BLaER1 treated with 17β-estradiol and CSF1 and Interleukin-3, amounts not matched to agents 10 nM and 100 nM (cell line): Measurements from ENCODE around the gene GLIS1.

Experiments used
- H3K27ac ChIP-seq, 11 experiments: shearing (Covaris generic); formaldehyde crosslinking; 2 replicates each; pipeline ENCODE4 v1.8.1; 2022
- H3K27me3 ChIP-seq, 11 experiments: shearing (Covaris generic); formaldehyde crosslinking; 2 replicates each; pipeline ENCODE4 v1.8.1; 2022
- H3K36me3 ChIP-seq, 11 experiments: shearing (Covaris generic); formaldehyde crosslinking; 2 replicates each; pipeline ENCODE4 v1.8.1; 2022
- H3K4me1 ChIP-seq, 10 experiments: shearing (Covaris generic); formaldehyde crosslinking; 2 replicates each; pipeline ENCODE4 v1.8.1; 2022
- H3K4me2 ChIP-seq, 11 experiments: shearing (Covaris generic); formaldehyde crosslinking; 2 replicates each; pipeline ENCODE4 v1.8.1; 2022
- H3K4me3 ChIP-seq, 10 experiments: shearing (Covaris generic); formaldehyde crosslinking; 2 replicates each; pipeline ENCODE4 v1.8.1; 2022
- H3K9ac ChIP-seq, 11 experiments: shearing (Covaris generic); formaldehyde crosslinking; 2 replicates each; pipeline ENCODE4 v1.8.1; 2022
- H3K9me3 ChIP-seq, 11 experiments: shearing (Covaris generic); formaldehyde crosslinking; replicated peaks in 1 of 11; 2 replicates each; pipeline ENCODE4 v1.8.1; 2022
- H4K20me1 ChIP-seq, 11 experiments: shearing (Covaris generic); formaldehyde crosslinking; 2 replicates each; pipeline ENCODE4 v1.8.1; 2022
- Cebpa-rat ChIP-seq, 11 experiments: shearing (Covaris generic); IDR thresholded peaks; 2 replicates each; pipeline ENCODE4 v1.8.1; 2022

The GLIS1 gene

GRCh38 chr1:53510215-53510614 is 228.7 kb downstream of the GLIS1 start:
- Histone ChIP-seq H3K27ac (no peak overlapping the region), H3K27me3 (no peaks in the 10 kb centered on the region), H4K20me1 (peaks cover 0 to 4% (median 0%) of the 10 kb centered on the region in 11 experiments; a peak in 1 of 22 replicates), H3K4me3 (no peak overlapping the region), H3K9ac (no peak overlapping the region), H3K36me3 (no peaks in the 10 kb centered on the region), H3K9me3 (no peaks in the 10 kb centered on the region), H3K4me1 (peaks cover 8 to 36% (median 24%) of the 10 kb centered on the region in 10 experiments; a peak in 19 of 20 replicates), H3K4me2 (no peak overlapping the region)
- no peak for TF ChIP-seq Cebpa-rat (IDR thresholded peaks at IDR 0.05)

- Histone ChIP-seq H3K4me2 (0 out of 22 replicates have a peak overlapping the region, but pooled peaks of 1 of the 11 experiments have one; percentile 26), H4K20me1 (peaks cover 0 to 4% (median 0%) of the 10 kb centered on the region in 11 experiments; a peak in 3 of 22 replicates), H3K36me3 (no peaks in the 10 kb centered on the region), H3K27ac (no peak overlapping the region), H3K9me3 (no peaks in the 10 kb centered on the region), H3K4me3 (no peak overlapping the region), H3K9ac (no peak overlapping the region), H3K4me1 (peaks cover 8 to 36% (median 24%) of the 10 kb centered on the region in 10 experiments; a peak in 19 of 20 replicates), H3K27me3 (no peaks in the 10 kb centered on the region)
- no peak for TF ChIP-seq Cebpa-rat (IDR thresholded peaks at IDR 0.05)
These were observed 229.2 kb downstream of the GLIS1 start for GRCh38 chr1:53509775-53510174.

GRCh38 chr1:53508991-53509666 is 229.8 kb downstream of the GLIS1 start:
- Histone ChIP-seq H3K4me1 (peaks cover 8 to 36% (median 24%) of the 10 kb centered on the region in 10 experiments; a peak in 19 of 20 replicates), H3K9ac (no peak overlapping the region), H3K9me3 (no peaks in the 10 kb centered on the region), H3K4me2 (peak overlapping the region in 7 of 11 experiments; percentile 4 to 39 (median 26); a peak in 7 of 22 replicates), H3K27me3 (no peaks in the 10 kb centered on the region), H3K27ac (no peak overlapping the region), H3K4me3 (no peak overlapping the region), H3K36me3 (no peaks in the 10 kb centered on the region), H4K20me1 (peaks cover 0 to 4% (median 0%) of the 10 kb centered on the region in 11 experiments; a peak in 3 of 22 replicates)
- TF ChIP-seq Cebpa-rat (IDR thresholded peaks at IDR 0.05): no peak

GRCh38 chr1:53508056-53508990 is 230.6 kb downstream of the GLIS1 start:
- Histone ChIP-seq H4K20me1 (peaks cover 0 to 4% (median 0%) of the 10 kb centered on the region in 11 experiments; a peak in 3 of 22 replicates), H3K4me2 (peak overlapping the region in 1 of 11 experiments; percentile 18; a peak in 2 of 22 replicates), H3K27me3 (no peaks in the 10 kb centered on the region), H3K9ac (no peak overlapping the region), H3K4me3 (no peak overlapping the region), H3K27ac (no peak overlapping the region), H3K4me1 (peaks cover 8 to 35% (median 24%) of the 10 kb centered on the region in 10 experiments; a peak in 19 of 20 replicates), H3K9me3 (no peaks in the 10 kb centered on the region), H3K36me3 (no peaks in the 10 kb centered on the region)
- TF ChIP-seq Cebpa-rat (IDR thresholded peaks at IDR 0.05): no peak

- H3K4me2 ChIP-seq: no peak overlapping the region
- TF ChIP-seq Cebpa-rat (IDR thresholded peaks at IDR 0.05): no peak
- H3K36me3 ChIP-seq: no peaks in the 10 kb centered on the region
- no peaks in the 10 kb centered on the region for H3K27me3 ChIP-seq
- no peak overlapping the region for H3K4me3 ChIP-seq
- peaks cover 0 to 4% (median 0%) of the 10 kb centered on the region in 11 experiments; a peak in 3 of 22 replicates for H4K20me1 ChIP-seq
- no peaks in the 10 kb centered on the region for H3K9me3 ChIP-seq
- no peak overlapping the region for H3K27ac ChIP-seq
- no peak overlapping the region for H3K9ac ChIP-seq
- peaks cover 1 to 24% (median 15%) of the 10 kb centered on the region in 10 experiments; a peak in 18 of 20 replicates for H3K4me1 ChIP-seq
These were observed 231.7 kb downstream of the GLIS1 start for GRCh38 chr1:53507116-53507820.

- no peak overlapping the region for H3K4me3 ChIP-seq
- TF ChIP-seq Cebpa-rat (IDR thresholded peaks at IDR 0.05): no peak
- no peaks in the 10 kb centered on the region for H3K27me3 ChIP-seq
- peaks cover 0 to 4% (median 0%) of the 10 kb centered on the region in 11 experiments; a peak in 3 of 22 replicates for H4K20me1 ChIP-seq
- H3K4me1 ChIP-seq: peaks cover 0 to 18% (median 11%) of the 10 kb centered on the region in 10 experiments; a peak in 16 of 20 replicates
- H3K36me3 ChIP-seq: no peaks in the 10 kb centered on the region
- no peak overlapping the region for H3K4me2 ChIP-seq
- no peak overlapping the region for H3K9ac ChIP-seq
- H3K27ac ChIP-seq: no peak overlapping the region
- no peaks in the 10 kb centered on the region for H3K9me3 ChIP-seq
These were observed 232.5 kb downstream of the GLIS1 start for GRCh38 chr1:53506355-53507050.

- Histone ChIP-seq H3K9ac (no peak overlapping the region), H3K27me3 (no peaks in the 10 kb centered on the region), H3K4me2 (no peak overlapping the region), H4K20me1 (peaks cover 0 to 4% (median 0%) of the 10 kb centered on the region in 11 experiments; a peak in 3 of 22 replicates), H3K36me3 (no peaks in the 10 kb centered on the region), H3K4me1 (peaks cover 0 to 18% (median 9%) of the 10 kb centered on the region in 10 experiments; a peak in 11 of 20 replicates), H3K27ac (no peak overlapping the region), H3K9me3 (no peaks in the 10 kb centered on the region), H3K4me3 (no peak overlapping the region)
- no peak for TF ChIP-seq Cebpa-rat (IDR thresholded peaks at IDR 0.05)
These were observed 233.1 kb downstream of the GLIS1 start for GRCh38 chr1:53505891-53506290.

GRCh38 chr1:53505401-53505800 is 233.6 kb downstream of the GLIS1 start:
- Histone ChIP-seq H3K9ac (no peak overlapping the region), H3K4me2 (no peak overlapping the region), H3K4me1 (peaks cover 0 to 16% (median 9%) of the 10 kb centered on the region in 10 experiments; a peak in 10 of 20 replicates), H4K20me1 (peaks cover 0 to 4% (median 0%) of the 10 kb centered on the region in 11 experiments; a peak in 3 of 22 replicates), H3K4me3 (no peak overlapping the region), H3K9me3 (no peaks in the 10 kb centered on the region), H3K27ac (no peak overlapping the region), H3K36me3 (no peaks in the 10 kb centered on the region), H3K27me3 (no peaks in the 10 kb centered on the region)
- TF ChIP-seq Cebpa-rat (IDR thresholded peaks at IDR 0.05): no peak
